Right lobe of liver (tissue), 6 donors: Measurements from ENCODE around the gene KRTAP4-1. TPM values are rescaled to one million over a fixed set of nuclear protein-coding genes. Genes with fewer than 3 reads are reported as not detected.
"Not testable (repeated sequence)": the region's sequence is repeated elsewhere in the genome, so short reads cannot be mapped to it uniquely, and the experiment has no call there.

ENCODE experiments used
- ATAC-seq, 4 donors: fragments of 200-7000 bp; cut with Tn5 transposase; one replicate each; pipeline ENCODE4 v1.9.1; 2020; ENCODE audit warnings: mild to moderate bottlenecking in 4 of 4, moderate library complexity in 4 of 4
- DNase-seq, 3 donors: peaks; one replicate each; pipeline ENCODE4 v3.0.0-alpha.2; 2020
- H3K27ac ChIP-seq, 3 donors: fragments of 200-600 bp; one replicate each; pipeline ENCODE4 v1.8.0; 2022
- H3K27me3 ChIP-seq, 2 donors: fragments of 200-600 bp; one replicate each; pipeline ENCODE4 v1.8.0; 2022
- H3K36me3 ChIP-seq, 4 donors: fragments of 200-600 bp; sonication (generic) in 1 of 4; one replicate each; pipeline versions ENCODE4 v1.5.1 to v1.8.0; 2017 to 2022; ENCODE audit warnings: control low read depth in 1 of 4
- H3K4me1 ChIP-seq, 4 donors: fragments of 200-600 bp; sonication (generic) in 1 of 4; one replicate each; pipeline versions ENCODE4 v1.5.1 to v1.8.0; 2017 to 2022; ENCODE audit warnings: control low read depth in 1 of 4
- H3K4me3 ChIP-seq, 3 donors: fragments of 200-600 bp; one replicate each; pipeline ENCODE4 v1.8.0; 2022
- H3K9me3 ChIP-seq, 4 donors: fragments of 200-600 bp; sonication (generic) in 1 of 4; one replicate each; pipeline versions ENCODE4 v1.5.1 to v1.8.0; 2017 to 2022; ENCODE audit warnings: control low read depth in 1 of 4
- POLR2A ChIP-seq: fragments of 450-650 bp; IDR thresholded peaks from one replicate; pipeline ENCODE4 v1.6.1; 2017; ENCODE audit warnings: antibody characterized with exemption, mild to moderate bottlenecking
- WGBS: methylation state at CpG from one replicate; pipeline ENCODE4 v1.1.6; 2018; ENCODE audit warnings: low coverage, low lambda C conversion rate; ENCODE audit not compliant: insufficient coverage; ENCODE audit errors: missing lambda C conversion rate; 5-methylcytosine and 5-hydroxymethylcytosine counted together
- intact Hi-C, 2 donors: fragments of 100-400 bp; cut with DNase I; formaldehyde crosslinking; loops; one replicate each; pipeline versions ENCODE4 v1.11.2 to v1.14.1; 2022
- total RNA-seq, 6 experiments: library from RNA; depleted of rRNA in 2 of 6; stranded (reverse); fragments of >200 nt in 2 of 6; fragmentation: NEBNext Ultra II Directional in 3 of 6; extraction: Animal tissue kit (Norgen Biotek cat#: 25700) in 3 of 6; gene quantifications; one replicate each; pipeline versions ENCODE4 v1.1.0 to v1.2.4, GENCODE V29; 2016 to 2023
- TF ChIP-seq, protein P1 (sequence below), 4 donors: fragments of 200-600 bp in 3 of 4; fragments of 450-650 bp in 1 of 4; IDR thresholded peaks; one replicate each; pipeline versions ENCODE4 v1.5.1 to v1.8.0; 2016 to 2022; ENCODE audit warnings: antibody characterized with exemption in 4 of 4, mild to moderate bottlenecking in 2 of 4
- donor health status: DM: no; HTN: yes; CAD: no.
- donor health status: DM: no; HTN: no; CAD: no.
- donor health status: DM: no; HTN: no; CAD: no.
- donor health status: DM: no; HTN: yes; CAD: no.
- donor health status: DM: no; HTN: yes; CAD: no.

The KRTAP4-1 gene
- total RNA-seq, 6 experiments from 2014 or later, result not detected

DNA sequence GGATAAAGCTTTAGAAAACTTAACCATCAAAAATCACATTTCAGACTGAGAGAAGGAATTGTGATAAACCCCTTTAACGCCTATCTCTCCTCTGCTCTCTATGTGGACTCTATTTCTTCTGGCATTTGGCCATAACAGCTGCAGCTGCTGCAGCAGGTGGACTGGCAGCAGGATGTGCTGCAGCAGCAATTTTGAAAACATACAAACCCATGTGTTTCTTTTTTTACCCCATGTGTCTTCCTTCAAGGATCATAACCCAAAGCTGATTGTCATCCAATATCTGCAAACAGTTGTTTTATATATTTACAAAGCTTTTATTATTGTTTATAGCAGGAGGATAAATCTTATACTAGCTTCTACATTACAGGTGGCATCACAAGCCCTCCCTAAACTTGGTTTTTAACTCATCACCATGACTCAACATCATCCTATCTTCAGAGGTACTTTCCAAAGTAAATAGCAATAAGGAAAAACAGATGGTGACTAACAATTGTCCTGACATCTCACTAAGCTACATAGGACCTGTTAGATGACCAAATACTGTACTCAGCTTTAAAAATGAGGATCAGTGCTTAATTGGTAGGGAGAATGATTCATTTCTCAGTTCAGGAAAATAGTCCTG is 27.2 kb upstream of the KRTAP4-1 start:
- Histone ChIP-seq H3K4me1 (no peaks in the 10 kb centered on the region), H3K27ac (no peak overlapping the region), H3K4me3 (no peak overlapping the region), H3K27me3 (peaks cover 0 to 5% of the 10 kb centered on the region in 2 donors), H3K36me3 (no peaks in the 10 kb centered on the region), H3K9me3 (no peaks in the 10 kb centered on the region)
- no peak for DNase-seq
- TF ChIP-seq, protein P1, sequence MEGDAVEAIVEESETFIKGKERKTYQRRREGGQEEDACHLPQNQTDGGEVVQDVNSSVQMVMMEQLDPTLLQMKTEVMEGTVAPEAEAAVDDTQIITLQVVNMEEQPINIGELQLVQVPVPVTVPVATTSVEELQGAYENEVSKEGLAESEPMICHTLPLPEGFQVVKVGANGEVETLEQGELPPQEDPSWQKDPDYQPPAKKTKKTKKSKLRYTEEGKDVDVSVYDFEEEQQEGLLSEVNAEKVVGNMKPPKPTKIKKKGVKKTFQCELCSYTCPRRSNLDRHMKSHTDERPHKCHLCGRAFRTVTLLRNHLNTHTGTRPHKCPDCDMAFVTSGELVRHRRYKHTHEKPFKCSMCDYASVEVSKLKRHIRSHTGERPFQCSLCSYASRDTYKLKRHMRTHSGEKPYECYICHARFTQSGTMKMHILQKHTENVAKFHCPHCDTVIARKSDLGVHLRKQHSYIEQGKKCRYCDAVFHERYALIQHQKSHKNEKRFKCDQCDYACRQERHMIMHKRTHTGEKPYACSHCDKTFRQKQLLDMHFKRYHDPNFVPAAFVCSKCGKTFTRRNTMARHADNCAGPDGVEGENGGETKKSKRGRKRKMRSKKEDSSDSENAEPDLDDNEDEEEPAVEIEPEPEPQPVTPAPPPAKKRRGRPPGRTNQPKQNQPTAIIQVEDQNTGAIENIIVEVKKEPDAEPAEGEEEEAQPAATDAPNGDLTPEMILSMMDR (IDR thresholded peaks at IDR 0.05), result no peak
- no peak for TF ChIP-seq POLR2A
- 41% methylated on average over 1 of the region's 1 CpG for WGBS
- no peak for ATAC-seq
- intact Hi-C loops, result no loop called here

DNA sequence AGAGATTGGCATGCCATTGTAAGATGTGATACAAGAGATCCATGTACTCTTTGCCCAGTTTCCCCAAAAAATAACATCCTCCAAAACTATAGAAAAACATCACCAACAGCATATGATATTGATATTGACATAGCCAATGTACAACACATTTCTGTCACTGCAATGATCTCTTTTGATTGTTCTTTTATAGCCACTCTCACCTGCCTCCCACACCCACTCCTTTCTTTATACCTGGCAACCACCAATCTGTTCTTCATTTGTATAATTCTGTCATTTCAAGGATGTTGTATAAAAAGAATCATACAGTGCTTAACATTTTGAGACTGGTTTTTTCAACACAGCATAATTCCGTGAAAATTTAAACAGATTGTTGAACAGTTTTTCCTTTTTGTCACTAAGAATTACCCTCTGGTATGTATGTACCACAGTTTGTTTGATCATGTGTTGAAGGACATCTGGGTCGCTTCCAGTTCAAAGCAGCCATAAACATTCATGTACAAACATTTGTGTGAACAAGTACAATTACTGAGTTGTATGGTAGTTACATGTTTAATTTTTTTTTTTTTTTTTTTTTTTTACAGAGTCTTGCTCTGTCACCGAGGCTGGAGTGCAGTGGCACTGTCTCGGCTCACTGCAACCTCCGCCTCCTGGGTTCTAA is 14.8 kb upstream of the KRTAP4-1 start:
- Histone ChIP-seq H3K4me3 (no peak overlapping the region), H3K9me3 (no peaks in the 10 kb centered on the region), H3K27ac (no peak overlapping the region), H3K27me3 (no peaks in the 10 kb centered on the region), H3K4me1 (no peaks in the 10 kb centered on the region), H3K36me3 (no peaks in the 10 kb centered on the region)
- intact Hi-C loops, result no loop called here
- DNase-seq, result no peak
- no peak for ATAC-seq
- no peak for TF ChIP-seq POLR2A
- TF ChIP-seq, protein P1 (IDR thresholded peaks at IDR 0.05), result no peak
- WGBS, result 63% methylated on average over 5 of the region's 5 CpGs

DNA sequence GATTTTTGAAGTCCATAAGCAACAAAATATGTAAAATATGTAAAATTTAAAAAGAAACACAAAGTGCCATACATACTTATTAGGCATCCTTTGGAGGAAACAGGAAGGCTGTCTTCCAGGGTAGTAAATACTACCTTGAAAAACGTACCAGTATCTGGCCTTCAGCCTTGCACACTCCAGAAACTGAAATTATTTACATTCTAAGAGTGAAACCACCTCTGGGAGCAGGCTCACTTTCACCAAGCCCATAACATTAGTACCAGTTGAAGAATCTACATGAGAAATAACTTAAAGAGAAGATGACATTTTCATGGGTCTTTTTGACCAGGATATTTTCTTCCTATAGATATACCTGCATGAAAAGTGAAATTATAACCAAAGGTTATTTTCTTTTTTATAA is 11.4 kb upstream of the KRTAP4-1 start:
- ATAC-seq, result no peak
- Histone ChIP-seq H3K27me3 (no peaks in the 10 kb centered on the region), H3K27ac (no peak overlapping the region), H3K36me3 (no peaks in the 10 kb centered on the region), H3K4me1 (no peaks in the 10 kb centered on the region), H3K4me3 (no peak overlapping the region), H3K9me3 (no peaks in the 10 kb centered on the region)
- WGBS, result 13% methylated on average over 1 of the region's 1 CpG
- TF ChIP-seq, protein P1 (IDR thresholded peaks at IDR 0.05), result no peak
- no peak for TF ChIP-seq POLR2A
- DNase-seq, result no peak
- intact Hi-C loops, result no loop called here

DNA sequence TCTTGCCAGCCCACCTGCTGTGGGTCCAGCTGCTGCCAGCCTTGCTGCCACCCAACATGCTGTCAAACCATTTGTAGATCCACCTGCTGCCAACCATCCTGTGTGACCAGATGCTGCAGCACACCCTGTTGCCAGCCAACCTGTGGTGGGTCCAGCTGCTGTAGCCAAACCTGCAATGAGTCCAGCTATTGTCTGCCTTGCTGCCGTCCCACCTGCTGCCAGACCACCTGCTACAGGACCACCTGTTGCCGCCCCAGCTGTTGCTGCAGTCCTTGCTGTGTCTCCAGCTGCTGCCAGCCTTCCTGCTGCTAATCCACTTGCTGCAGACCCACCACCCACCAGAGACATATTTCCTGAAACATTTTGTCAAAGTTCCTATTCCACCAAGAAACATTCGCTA is 5.6 kb upstream of the KRTAP4-1 start:
- TF ChIP-seq, protein P1 (IDR thresholded peaks at IDR 0.05), result no peak
- no peak for TF ChIP-seq POLR2A
- no peak overlapping the region for H3K27ac ChIP-seq
- H3K4me3 ChIP-seq, result no peak overlapping the region
- intact Hi-C loops, result no loop called here
- H3K27me3 ChIP-seq, result no peaks in the 10 kb centered on the region
- H3K4me1 ChIP-seq, result no peaks in the 10 kb centered on the region
- H3K9me3 ChIP-seq, result no peaks in the 10 kb centered on the region
- no peaks in the 10 kb centered on the region for H3K36me3 ChIP-seq
- ATAC-seq, result no peak
- WGBS, result 70% methylated on average over 2 of the region's 3 CpGs
- DNase-seq, result no peak

DNA sequence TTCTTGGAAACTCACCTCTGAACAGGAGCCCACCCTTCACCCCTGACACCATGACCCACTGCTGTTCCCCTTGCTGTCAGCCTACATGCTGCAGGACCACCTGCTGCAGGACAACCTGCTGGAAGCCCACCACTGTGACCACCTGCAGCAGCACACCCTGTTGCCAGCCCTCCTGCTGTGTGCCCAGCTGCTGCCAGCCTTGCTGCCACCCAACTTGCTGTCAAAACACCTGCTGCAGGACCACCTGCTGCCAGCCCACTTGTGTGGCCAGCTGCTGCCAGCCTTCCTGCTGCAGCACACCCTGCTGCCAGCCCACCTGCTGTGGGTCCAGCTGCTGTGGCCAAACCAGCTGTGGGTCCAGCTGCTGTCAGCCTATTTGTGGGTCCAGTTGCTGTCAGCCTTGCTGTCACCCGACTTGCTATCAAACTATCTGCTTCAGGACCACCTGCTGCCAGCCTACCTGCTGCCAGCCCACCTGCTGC is 5.2 kb upstream of the KRTAP4-1 start, which contains the start of gene KRTAP9-1:
TSS of gene KRTAP9-1 (plus strand) at position 51 of the 482 bp plus-strand sequence. CDS start at position 51, 0 bp downstream.
- DNase-seq, H3K27ac ChIP-seq, H3K36me3 ChIP-seq, ATAC-seq, H3K9me3 ChIP-seq, H3K27me3 ChIP-seq, intact Hi-C loops, H3K4me1 ChIP-seq, H3K4me3 ChIP-seq: not testable (repeated sequence)
- WGBS, result no CpG with 5 or more reads among the region's 1 CpG
